Measurements from ENCODE around the gene CPNE8.

GRCh38 chr12:38878986-38879385 is 26.4 kb downstream of the CPNE8 start:
- TF ChIP-seq CTCF (conservative IDR thresholded peaks at IDR 0.05; ENCODE audit: low read depth, low read length) = no peak
- TF ChIP-seq EZH2 (IDR thresholded peaks at IDR 0.05; ENCODE audit: low read length, unreplicated experiment) = no peak

All from PC-3 (cell line).